Ramos (cell line): ENCODE data around the gene TMEM174.
"Not testable (repeated sequence)": the region's sequence is repeated elsewhere in the genome, so short reads cannot be mapped to it uniquely, and the experiment has no call there.

Experiments
- in situ Hi-C: fragments of 300-500 bp; cut with MboI; formaldehyde crosslinking; loops from one replicate; pipeline ENCODE4 v1.14.3; 2022; ENCODE audit warnings: low sequenced_read_pairs; ENCODE audit not compliant: unreplicated experiment

The TMEM174 gene

DNA sequence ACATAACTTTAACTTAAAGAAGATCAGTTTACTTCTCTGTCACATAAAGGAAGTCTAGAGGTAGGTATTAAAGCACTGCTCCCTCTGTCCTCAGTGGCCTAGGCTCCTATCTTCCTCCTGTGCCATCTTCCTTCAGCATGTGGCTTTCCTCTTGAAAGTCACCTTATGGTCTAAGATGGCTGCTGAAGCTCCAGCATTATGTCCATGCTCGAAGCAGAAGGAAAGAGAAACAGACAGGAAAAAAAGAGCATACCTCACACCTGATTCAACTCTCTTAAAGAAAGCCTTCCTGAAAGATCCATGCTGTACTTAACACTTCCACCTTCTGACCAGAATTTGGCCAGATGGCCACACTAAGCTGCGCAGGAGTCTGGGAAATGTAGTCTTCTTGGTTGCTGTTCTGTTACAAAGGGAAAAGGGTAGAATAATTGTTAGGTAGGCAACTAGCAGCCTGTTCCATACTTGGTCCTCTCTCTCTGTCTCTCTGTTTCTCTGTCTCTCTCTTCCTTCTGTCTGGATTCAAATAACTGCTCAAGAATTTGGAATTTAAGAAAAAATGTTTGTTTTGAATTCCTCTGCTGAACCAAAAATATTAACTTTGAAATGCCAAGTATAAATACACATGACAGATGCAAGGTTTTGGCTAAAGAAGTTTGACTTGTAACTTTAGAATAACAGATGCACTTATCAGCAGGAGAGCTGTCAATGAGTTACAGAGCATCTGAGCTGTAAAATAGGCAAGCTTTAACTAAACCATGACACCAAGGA lies 16.0 kb downstream of the TMEM174 start:
- in situ Hi-C loops = no loop called here

GRCh38 chr5:73189871-73190376 lies 16.9 kb downstream of the TMEM174 start:
- in situ Hi-C loops = no loop called here

GRCh38 chr5:73192370-73192769 lies 19.4 kb downstream of the TMEM174 start:
- in situ Hi-C loops = no loop called here

- in situ Hi-C loops = no loop called here
Observed at GRCh38 chr5:73193592-73193991, 20.6 kb downstream of the TMEM174 start.

DNA sequence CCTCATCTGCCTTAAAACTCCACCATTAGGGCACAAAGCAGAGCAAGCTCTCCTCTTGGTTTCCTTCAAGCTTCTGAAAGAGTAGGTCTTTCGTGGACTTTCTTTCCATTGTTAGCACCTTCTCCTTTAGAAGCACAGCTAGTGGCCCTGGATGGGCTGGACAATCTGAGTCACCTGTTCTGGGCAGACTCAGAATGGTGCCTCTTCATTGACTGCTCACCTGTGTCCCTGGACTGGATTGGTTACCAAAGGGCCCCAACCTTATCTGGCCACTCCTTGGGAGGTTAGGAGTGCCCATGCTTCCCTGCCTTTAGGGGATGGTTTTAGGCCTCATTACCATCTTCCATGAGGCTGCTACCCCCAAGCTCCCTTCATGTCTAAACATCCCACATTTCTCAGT lies 23.2 kb downstream of the TMEM174 start:
- in situ Hi-C loops = no loop called here

DNA sequence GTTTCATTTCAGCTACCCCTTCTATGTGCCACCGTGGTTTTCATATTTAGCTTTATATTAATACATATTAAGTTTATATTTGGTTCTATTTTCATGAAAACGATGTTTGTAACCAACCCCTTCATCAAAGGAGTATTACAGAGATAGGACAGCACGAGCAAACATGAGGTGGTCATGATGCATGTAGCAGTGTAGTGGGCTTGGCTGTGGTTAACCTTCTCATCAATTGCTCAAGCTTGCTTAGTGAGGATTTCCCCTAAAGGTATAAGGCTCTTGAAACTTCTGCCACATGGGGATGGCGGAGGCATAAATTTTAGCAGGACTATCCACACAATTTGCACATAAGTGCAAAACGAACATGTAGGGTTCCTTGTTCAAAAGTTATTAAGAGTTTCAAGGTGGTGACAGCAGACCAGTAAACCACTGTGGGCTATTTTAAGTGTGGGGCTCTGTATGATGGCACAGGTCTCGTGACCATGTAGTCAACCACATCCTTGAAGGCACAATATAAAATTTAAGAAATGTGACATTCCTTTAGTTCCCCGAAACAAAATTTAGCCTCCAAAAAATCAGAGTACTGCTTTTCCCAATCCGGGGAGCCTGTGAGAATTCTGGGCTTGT lies 24.8 kb downstream of the TMEM174 start:
- in situ Hi-C loops = no loop called here

DNA sequence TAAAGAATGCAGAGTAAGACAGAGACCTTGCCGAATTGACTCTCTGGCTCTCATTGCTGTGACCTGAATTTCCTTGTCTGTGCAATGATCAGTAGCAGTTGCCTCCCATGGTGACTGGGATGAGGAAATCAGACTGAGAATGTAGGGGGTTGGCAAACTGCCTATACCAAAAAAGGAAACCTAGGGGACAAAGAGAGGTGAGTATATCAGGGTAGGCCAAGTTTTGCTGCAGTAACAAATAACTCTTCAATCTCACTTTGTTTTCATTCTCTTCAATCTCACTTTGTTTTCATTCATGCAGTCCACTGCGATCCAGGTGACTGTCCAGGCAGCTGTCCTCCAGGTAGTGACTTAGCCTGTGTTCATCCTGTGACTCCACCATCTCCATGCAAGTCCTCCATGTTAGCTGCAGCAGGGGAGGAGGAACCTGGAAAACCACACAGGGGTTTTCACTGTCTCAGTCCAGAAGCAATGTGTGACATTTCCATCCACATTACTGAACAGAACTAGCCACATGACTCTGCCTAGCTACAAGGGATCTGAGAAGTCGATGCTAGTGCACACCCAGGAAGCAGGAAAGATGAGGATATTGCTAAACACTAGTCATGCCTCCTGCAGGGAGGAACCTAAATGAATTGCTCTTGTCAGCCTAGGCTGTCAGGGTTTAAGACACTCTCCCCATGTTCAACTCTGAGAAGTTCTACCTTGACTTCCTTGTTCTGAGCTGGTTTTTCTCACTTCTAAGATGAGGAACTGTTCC lies 26.0 kb downstream of the TMEM174 start:
- in situ Hi-C loops = no loop called here

GRCh38 chr5:73199671-73200070 lies 26.7 kb downstream of the TMEM174 start:
- in situ Hi-C loops = no loop called here

DNA sequence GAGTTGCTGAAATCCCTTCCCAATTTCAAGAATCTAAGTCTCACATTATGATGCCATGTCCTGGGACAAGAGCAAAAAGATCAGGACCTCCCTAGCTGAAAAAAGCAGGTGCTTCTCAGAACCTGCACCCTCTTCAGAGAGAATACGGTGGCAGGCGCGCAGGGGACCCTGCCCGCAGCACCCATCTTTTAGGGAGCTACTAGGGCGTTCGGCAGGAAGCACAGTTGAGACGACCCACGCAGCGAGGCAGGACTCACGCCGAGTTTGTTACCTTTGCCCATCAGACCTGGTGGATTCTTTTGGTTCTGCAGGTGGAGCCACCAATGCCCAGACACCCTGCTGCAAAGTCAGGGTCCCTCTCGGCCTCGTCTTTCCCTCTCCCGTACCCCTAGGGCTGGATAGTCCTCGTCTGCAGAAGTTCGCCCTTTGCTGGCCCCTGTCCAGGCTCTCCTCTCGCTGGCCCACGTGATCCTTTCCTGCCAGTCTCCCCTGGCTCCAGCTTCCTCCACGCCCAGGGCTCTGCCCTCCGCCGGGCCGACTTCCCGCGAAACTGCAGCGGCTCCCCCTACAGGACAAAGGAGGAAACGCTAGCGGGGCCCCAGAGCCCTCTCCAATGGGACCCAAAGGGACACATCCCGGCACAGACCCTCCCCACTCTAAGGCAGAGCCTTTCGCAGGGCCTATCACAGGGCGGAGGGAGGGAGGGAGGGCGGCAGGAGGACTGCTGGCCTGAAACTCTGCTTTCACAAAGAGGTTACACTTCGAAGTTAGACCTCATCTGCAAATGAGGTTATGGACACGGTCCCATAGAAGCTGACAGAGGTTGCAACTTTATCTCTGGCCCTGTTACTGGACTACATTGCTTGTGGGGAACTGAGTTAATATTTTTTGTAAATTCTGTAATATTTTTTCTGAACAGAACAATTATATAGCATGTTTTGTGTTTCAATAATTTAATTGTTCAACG lies 28.8 kb downstream of the TMEM174 start:
- in situ Hi-C loops = no loop called here

- in situ Hi-C loops = no loop called here
Observed at GRCh38 chr5:73204332-73204731, 31.3 kb downstream of the TMEM174 start.

DNA sequence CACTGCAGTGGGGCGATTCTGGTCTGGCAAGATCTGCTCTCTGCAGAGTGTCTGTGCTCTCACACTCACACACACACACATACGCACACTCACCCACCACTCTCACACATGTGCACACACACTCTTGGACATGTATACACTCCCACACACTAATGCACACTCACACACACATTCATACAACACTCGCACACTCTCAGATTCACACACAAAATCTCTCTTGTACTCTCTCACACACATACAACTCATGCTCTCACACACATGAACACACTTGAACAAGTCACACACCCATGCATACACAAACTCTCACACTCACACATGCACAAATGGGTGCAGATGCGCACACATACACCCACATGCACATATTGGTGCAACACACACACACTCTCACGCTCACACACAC lies 31.7 kb downstream of the TMEM174 start:
- in situ Hi-C loops = no loop called here

- in situ Hi-C loops = no loop called here
Observed at GRCh38 chr5:73205305-73205704, 32.3 kb downstream of the TMEM174 start.

DNA sequence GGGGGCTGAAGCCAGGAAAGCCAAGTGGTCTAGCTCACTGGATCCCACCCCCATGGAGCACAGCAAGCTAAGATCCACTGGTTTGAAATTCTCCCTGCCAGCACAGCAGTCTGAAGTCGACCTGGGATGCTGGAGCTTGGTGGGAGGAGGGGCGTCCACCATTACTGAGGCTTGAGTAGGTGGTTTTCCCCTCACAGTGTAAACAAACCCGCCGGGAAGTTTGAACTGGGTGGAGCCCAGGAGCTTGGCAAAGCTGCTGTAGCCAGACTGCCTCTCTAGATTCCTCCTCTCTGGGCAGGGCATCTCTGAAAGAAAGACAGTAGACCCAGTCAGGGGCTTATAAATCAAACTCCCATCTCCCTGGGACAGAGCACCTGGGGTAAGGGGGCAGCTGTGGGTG lies 34.2 kb downstream of the TMEM174 start:
- in situ Hi-C loops = not testable (repeated sequence)

GRCh38 chr5:73209075-73209474 lies 36.1 kb downstream of the TMEM174 start:
- in situ Hi-C loops = not testable (repeated sequence)

DNA sequence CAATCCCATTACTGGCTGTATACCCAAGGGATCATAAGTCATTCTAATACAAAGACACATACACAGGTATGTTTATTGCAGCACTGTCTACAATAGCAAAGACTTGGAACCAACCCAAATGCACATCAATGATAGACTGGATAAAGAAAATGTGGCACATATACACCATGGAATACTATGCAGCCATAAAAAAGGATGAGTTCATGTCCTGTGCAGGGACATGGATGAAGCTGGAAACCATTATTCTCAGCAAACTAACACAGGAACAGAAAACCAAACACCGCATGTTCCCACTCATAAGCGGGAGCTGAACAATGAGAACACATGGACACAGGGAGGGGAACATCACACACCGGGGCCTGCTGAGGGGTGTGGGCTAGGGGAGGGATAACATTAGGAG lies 39.7 kb downstream of the TMEM174 start:
- in situ Hi-C loops = not testable (repeated sequence)

DNA sequence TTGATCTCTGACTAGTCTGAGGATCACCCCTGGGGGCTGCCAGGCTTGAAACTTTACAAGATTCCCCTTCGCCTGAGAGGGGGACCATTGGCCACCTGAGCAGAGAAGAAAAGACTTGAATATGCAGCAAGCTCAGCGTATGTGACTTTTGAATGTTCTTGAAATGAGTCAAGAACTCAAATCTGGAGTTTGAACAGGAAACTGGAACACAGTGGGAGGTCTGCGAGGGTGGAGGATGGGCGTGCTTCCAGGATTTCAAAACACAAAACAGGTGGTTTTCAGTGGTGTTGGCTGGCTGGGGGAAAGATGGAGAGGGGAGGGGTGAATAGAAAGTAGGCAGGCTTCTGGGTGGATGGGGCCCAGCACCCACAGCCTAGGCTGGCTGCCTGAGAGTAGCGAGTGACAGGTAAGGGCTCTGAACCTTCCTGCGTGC lies 40.6 kb downstream of the TMEM174 start:
- in situ Hi-C loops = no loop called here

GRCh38 chr5:73214306-73214705 lies 41.3 kb downstream of the TMEM174 start:
- in situ Hi-C loops = no loop called here

DNA sequence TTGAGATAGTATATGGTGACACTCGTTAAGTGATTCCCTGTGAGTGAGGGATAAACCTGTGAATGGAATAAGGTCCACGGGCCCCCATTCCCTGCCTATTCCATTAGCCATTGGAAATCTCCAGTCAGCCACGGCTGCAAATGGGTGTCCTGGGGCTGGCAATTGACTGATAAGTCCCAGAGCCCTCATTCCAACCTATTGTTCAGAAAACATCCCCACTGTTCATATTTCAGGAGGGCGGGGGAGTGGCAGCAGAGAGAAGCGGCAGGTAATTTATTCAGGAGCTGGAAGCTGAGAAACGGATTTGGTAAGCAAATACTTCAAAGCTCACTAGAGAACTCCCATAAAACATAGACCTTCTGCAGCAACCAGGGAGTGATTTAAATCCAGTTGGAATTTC lies 42.0 kb downstream of the TMEM174 start:
- in situ Hi-C loops = no loop called here

DNA sequence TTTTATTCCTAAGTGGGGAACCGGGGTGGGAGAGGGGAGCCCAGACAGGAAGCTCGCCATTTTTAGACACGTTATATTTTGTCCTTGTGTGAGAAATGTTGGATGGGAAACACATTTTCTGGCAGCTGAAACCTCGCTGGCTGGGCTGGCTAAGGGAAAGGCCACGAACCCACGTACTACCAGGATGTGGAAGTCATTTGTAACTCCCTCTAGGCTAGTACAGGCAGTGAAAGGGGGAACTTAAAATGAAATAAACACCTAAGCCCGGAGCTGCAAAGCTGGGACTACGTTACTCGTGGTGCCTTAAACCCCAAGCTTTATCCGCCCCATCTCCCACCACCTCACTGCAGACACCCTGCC lies 42.5 kb downstream of the TMEM174 start:
- in situ Hi-C loops = no loop called here
